ENCODE measurements around the gene NR1D1.
"Not testable (repeated sequence)": the region's sequence is repeated elsewhere in the genome, so short reads cannot be mapped to it uniquely, and the experiment has no call there.

The NR1D1 gene
- 8.9 to 29.0 reads per million in 2 experiments for total RNA-seq

DNA sequence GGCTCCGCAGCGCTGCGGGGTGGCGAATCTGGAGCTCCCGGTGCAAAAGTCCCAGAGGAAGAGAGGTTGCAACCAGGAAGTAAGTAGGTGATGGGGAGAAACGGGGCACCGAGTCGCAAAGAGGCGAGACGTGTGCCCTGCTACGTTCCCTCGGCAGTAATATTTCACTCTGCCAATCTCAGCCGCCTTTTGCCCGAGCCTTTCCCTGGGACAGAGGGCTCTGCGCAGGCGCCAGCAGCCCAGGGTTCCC, at the start of gene NR1D1:
NR1D1 (minus strand) TSS at position 171 of the 250 bp plus-strand sequence. CDS start 495 bp downstream, outside the sequence.
- DNase-seq (ENCODE audit: low read depth) = no peak

DNA sequence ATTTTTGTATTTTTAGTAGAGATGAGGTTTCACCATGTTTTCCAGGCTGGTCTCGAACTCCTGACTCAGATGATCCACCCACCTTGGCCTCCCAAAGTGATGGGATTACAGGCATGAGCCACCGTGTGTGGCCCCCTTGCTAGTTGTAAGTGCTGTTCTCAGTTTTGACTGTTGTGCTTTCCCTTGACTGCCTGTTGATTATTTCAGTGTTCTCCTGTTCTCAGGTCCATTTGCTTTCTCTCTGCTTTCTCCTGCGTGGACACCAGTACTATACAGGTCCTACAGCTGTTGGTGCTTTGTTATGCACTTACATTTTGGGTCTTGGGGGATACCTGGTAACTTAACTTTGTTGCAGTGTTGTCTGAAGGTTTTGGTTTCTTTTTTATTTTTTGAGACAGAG, 48.1 kb upstream of the NR1D1 start:
- DNase-seq (ENCODE audit: low read depth) = no peak

DNA sequence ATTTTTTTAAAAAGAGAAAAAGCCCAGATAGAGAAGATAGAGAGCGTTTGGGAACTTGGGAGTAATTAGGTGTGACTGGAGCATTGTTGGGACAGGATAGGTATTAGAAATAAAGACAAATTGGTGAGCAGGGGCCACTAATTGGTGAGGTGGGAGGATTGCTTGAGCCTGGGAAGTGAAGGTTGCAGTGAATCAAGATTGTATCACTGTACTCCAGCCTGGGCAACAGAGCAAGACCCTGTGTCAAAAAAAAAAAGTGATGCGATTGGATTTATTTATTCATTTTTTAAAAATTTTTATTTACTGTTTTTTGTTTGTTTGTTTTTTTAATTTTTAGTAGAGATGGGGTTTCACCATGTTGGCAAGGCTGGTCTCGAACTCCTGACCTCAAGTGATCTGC, 45.1 kb upstream of the NR1D1 start:
- no peak for DNase-seq (ENCODE audit: low read depth)

DNA sequence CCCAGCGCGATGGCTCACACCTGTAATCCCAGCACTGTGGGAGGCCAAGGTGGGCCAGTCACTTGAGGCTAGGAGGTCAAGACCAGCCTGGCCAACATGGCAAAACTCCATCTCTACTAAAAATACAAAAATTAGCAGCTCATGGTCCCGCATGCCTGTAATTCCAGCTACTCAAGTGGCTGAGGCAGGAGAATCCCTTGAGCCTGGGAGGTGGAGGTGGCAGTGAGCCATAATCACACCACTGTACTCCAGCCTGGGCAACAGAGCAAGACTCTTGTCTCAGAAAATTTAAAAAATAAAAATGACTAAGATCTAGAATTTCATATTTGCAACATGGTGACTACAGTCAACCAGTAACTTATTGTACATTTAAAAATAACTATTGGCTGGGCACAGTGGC, 42.8 kb upstream of the NR1D1 start:
- not testable (repeated sequence) for DNase-seq (ENCODE audit: low read depth)

DNA sequence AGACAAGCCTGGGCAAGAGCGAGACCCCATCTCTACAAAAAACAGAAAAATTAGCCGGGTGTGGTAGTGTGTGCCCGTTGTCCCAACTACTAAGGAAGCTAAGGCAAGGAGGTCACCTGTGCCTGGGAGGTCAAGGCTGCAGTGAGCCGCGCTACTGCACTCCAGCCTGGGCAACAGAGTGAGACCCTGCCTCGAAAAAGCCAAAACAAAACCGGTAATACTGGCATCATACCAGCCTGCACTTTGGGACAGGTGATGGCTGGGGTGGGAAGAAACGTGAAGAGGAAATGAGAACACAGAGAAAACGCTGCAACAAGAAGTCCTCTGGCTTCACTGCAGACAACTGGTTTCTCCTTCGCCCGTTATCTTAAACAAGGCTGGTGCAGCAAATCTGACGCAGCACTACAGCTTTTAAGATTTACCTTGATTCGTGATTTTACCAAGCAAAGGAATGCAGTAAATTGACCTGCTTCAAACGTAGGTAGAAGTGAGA, 39.2 kb upstream of the NR1D1 start:
- peak; percentile 7 for DNase-seq (ENCODE audit: low read depth)

DNA sequence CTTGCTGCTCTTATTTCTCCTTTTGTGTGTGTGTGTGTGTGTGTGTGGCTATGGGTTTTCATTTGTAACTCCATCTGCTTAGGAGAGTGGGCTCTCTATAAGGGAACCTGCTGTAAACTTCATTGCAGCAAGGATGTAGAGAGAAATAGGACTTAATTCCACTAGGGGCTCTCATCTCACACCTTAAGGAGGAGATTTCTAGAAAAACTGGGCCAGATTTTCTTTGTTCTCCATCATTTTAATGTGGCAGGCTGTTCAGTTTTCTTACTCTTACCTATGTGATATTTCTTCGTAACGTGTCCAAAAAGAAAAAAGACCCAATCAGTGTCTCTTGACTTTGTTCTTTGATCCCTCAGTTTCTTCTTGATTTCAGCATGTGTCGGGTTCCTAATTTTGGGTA, 35.4 kb upstream of the NR1D1 start:
- DNase-seq (ENCODE audit: low read depth) = no peak

DNA sequence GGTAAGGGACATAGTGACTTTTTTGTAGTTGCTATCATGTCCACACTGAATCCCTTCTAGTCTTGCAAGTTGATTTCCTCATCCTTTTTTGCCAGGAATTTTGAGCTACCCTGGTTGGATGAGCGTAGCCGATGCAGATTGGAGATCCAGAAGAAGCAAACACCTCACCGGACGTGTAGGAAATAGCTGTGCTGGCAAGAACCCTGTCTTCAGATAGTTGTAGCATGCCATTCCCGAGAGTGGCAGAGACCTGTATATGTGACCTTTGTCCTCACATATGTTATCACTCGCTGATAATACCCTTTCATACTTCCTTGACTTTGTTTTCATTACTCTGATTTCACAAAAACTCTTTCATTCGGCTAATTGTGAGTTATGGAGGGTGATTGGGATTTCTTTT, 33.8 kb upstream of the NR1D1 start:
- no peak for DNase-seq (ENCODE audit: low read depth)

DNA sequence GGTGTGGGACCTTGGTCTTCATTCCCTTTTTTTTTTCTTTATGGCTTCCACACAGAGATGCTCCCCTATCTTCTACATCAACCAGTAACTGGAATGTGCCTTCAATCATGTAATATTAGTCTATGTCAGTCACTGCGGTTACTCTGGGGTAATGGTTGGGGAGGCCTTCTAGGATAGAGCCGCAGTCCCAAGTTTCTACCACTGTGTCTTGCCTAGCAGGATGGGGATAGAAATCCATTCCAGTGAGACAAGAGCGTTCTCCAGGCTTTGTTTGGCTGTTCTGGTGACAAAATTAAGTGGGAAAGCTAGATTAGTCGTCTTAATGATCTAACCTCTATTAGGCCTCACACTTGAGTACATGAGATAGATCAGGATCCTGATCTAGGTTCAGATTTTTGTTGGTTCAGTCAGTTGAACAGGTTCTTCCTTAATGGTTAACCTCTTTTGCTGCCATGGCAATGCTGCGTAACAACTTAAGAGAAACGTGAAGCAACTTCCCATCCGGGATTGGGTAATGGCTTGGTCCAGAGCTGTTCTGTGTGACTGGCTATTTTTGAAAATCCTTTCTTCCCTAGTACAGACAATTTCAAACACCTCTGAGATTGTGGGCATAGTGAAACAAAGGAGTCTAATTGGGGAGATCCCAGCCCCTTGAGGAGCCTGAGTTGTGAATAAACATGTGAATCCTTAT, 30.1 kb upstream of the NR1D1 start:
- DNase-seq (ENCODE audit: low read depth) = no peak

DNA sequence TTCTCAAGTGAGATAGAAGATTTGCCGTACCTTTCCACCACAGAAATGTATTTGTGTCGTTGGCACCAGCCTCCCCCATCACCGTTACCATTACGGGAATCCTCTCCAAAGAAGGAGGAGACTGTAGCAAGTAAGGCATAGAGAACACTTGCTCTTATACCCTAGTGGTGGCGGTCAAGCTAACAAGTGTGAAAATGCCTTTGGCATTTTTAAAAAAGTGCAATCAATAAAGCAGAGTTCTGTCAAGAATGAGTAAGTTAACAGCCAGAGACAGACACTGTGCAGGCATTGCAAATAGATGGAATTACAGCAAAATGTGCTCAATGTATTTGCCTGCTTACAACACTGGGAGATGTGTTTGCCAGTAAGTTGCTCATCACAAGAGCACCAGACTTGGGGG, 29.1 kb upstream of the NR1D1 start:
- DNase-seq (ENCODE audit: low read depth) = no peak

DNA sequence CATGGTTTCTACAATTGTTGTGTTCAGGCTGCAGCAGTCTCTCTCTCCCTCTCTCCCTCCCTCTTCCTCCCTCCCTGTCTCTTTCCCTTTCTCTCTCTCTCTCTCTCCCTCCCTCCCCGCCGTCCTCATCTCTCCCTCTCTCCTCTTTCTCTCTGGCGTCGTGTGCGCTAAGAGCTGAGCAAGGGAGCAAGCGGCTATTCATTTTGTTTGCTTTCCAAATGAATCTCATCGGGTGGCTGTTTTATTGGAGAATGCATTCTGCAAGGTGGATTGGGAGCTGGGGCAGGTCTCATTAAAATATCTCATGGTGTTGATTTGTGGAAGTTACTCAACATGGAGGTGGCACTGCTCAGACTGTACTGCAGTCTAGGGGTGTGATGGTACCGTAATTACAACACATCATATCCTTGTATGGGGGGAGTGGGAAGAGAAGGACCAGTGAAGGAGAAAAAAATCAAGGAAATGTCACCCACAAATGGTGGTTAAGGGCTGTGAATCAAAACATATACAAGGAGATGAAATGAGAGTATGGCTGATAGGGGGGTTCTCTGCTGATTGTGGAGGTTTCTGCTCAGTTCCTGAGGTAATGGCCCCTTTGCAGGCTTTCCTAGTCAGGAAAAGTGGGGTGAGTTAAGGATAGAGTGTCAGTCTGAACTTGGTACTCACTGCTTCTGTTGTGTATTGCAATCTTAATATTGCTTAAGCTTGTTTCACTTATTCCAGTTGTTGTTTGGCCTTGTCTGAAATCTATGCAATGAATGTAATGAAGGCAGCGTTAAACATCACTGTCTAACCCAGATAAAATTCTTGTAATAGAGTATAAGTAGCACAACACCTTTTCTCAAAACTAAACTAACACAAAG, 24.1 kb upstream of the NR1D1 start:
- DNase-seq (ENCODE audit: low read depth) = no peak

DNA sequence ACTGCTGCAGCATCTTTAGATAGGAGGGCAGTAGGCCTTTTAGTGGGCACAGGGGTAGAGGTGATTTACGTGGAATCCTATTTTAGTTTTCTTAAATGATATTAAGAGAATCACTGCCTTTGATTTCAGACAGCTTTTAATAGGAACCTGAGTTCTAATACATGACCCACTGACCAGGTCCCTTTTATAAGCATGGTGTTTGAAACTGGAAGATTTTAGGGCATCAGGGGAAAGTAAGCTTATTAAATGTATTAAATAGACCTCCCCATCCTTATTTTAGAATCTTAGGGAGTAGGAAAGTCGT, 23.4 kb upstream of the NR1D1 start:
- DNase-seq (ENCODE audit: low read depth) = no peak

DNA sequence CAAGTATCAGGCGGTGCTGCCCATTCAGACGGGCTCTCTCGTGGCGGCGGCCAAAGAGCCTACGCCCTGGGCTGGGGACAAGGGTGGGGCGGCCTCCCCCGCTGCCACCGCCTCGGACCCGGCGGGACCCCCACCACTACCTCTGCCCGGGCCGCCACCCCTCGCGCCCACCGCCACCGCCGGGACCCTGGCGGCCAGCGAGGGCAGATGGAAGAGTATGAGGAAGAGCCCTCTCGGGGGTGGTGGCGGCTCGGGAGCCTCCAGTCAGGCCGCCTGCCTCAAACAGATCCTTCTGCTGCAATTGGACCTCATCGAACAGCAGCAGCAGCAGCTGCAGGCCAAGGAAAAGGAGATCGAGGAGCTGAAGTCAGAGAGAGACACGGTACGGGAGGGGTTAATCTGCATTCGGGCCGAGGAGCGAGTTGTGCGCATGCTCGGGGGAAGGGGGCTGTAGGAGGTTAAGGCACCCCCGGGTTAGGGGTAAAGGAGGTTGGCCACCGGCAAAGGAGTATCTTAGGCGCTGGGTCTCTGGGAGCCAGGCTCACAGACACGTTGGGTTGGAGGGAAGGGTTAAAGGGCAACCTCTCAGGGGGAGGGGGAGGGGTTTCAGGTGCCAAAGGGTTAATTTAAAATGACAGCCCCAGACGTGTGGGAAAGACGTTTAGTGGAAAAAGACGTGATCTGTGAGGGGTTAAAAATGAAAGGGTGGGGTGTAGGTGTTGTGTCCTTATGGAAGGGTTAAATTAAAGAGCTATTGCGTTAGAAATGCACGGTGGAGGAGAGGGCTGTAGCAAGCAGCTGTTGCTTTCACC, 22.8 kb upstream of the NR1D1 start:
- DNase-seq (ENCODE audit: low read depth) = no peak

DNA sequence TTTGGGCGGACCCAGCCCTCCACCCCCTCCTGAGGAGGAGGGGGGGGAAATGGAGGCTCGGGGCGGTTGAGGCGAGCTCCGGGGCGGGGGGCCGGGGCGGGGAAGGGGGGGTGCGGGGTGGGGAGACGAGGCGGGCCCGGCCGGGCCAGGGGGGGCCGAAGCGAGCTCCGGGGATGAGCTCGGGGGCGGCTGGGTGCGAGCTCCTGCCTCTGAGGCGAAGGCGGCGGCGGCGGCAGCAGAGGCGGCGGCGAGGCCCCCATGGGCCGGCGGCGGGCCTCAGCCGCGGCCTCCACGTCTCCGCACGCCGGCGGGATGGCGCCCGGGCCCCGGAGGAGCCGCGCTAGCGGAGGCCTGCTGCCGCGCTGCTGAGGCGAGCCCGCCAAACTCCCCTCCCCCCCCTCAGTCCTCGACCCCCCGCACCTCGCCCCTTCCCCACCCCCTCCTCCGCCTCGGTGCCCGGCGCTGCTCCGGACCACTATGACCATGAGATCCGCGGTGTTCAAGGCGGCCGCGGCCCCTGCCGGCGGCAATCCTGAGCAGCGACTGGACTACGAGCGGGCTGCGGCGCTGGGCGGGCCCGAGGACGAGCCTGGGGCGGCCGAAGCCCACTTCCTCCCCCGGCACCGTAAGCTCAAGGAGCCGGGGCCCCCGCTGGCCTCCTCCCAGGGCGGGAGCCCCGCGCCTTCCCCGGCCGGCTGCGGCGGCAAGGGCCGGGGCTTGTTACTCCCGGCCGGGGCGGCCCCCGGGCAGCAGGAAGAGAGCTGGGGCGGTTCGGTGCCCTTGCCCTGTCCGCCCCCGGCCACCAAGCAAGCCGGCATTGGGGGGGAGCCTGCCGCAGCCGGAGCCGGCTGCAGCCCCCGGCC, 22.0 kb upstream of the NR1D1 start:
- DNase-seq (ENCODE audit: low read depth) = no peak

DNA sequence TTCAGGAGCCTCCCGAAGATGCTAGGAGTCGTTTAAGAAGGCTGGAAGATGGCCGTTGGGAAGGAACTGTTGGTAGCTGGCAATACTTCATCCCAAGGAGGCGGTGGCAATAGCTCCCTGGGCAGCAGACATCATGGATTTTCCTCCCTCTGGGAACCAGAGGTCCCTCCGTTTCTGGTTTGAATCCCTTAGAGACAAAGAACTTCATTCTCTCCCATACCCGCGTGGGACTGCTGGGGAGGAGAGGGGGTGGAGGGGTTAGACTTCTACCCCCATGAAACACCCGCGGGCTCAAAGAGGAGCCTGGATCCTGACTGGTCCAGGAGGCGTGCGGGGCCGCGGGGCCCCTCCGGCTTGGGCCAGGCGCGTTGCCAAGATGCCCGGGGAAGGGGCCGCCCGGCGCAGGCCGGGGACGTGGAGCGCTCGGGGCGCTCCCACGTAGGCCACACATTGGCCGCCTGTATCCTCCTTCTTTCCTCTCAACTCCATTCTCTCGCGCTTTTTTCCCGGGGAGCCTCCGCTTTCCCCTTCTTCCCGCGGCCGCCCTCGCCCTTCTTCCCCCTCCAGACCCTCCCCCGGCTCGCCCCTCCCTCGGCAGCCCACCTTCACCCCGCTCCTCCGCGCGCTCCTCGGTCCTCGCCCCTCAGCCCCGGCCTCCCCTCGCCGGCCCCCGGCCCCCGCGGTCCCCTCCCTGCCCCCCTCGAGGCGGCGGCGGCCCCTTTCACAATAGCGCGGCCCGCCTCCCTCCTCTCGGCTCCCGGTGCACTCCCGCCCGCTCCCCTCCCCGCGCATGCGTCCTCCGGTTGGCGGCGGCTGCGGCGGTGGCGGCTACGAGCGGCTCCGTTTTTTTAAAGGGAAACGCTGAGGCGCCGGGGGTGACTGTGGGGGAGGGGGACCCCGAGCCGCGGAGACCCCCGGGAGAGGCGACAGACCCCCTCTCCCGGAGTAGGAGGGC, 21.1 kb upstream of the NR1D1 start, which contains the start of gene MSL1:
MSL1 (plus strand) TSS at position 791 of the 955 bp plus-strand sequence. CDS start 642 bp downstream, outside the sequence.
- DNase-seq (ENCODE audit: low read depth) = peak; percentile 80

DNA sequence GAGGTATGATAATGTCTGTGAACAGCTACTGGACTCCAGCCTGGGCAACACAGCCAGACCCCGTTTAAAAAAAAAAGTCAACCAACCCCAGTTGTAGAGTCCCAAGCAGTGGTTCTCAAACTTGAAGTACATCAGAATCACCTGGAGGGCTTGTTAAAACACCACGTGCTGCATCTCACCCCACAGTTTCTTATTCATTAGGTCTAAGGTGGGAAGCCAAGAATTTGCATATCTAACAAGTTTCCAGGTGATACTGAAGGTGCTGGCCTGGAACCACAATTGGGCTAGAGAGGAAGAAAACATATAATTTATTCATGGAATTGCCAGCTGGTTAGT, 14.7 kb upstream of the NR1D1 start:
- DNase-seq (ENCODE audit: low read depth) = no peak

DNA sequence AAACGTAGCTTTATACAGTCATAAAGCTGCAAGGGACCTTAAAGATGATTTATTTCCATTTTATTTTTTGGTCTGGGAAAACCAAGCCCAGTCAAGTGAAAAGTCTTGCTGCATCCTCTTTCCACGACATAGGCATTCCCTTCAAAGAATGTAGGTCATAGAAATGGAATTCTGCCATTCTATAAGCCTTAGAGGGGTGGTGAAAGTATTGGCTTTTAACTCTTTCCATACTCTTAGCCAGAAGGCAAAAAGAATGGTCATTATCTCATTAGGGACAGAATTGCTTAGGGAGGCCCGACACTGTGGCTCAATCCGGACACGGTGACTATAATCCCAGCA, 13.5 kb upstream of the NR1D1 start:
- DNase-seq (ENCODE audit: low read depth) = no peak

DNA sequence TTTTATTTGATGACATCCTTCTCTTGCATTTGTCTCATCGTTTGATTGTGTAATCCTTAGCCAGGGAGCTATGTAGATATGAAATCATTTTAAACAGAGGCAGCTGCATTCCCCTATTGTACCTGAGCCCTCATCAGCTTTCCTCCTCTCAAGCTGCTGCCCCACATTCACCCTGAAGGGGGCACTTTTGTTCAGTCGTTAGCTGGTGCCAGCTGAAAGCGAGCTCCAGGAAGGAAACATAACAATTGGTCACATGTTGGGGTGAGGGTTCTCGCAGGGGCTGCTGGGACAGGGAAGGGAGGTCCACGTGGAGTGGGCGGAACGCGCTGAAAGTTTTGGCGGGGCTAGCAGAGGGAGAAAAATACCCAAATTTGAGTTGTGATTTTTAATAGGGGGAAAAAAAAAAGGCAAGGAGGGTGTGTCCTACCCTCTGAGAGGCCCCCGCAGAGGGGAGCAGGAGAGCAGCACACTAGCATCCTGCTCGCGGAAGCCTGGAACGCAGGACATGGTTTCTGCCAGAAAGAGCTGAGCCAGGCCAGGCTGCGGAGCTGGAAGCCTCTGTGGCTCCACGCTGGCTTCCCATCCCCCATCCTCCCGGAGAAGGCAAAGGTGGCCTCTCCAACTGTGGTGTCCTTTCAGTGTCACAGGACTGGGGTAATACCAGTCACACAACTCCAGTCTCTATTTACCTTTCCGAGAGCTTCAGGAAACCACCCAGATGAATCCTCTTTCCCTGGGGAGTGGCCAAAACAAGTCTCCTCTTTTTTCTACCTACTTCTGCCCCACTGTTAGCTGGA, 12.9 kb upstream of the NR1D1 start:
- peak; percentile 89 for DNase-seq (ENCODE audit: low read depth)

DNA sequence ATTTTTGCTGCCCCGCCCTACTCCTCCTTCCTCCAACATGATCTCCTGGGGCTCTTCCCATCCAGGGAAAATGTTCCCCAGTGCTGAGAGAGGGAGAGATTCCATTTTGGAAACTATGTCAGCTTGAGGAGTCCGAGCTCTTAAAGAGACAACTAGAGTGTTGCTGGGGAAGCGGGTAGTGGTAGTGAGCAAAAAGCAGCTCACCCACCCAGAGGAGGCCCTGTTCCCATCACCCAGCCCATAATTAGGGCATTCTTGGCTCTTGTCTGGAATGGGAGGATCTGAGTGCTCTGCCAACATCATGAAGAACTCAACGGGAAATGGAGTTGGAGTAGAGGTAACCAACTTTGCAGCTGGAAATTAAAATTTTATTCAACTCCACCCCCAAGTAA, 12.3 kb upstream of the NR1D1 start:
- no peak for DNase-seq (ENCODE audit: low read depth)

DNA sequence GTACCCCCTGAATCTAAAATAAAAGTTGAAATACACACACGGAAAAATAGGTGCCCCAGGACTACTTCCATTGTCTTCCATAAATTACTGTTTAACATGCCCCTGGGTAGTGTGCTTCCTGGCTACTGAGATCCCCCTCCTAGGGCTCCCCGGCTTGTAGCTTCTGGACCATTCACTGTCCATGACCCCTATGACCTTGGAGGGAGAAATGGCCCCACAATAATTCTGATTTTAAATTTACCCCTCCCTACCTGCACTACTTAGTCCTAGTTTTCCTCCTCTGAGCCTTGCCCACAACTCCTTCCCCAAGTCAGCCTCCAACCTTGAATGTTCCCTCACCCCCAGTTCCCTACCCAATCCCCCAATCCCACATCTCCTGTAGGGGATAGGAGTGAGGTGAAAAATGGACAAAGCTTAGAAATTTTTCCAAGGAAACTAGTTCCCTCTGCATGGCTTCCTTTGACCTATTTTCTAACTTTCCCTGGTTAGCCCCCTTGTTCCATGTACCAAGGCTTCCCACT, 11.9 kb upstream of the NR1D1 start:
- no peak for DNase-seq (ENCODE audit: low read depth)

Data from T follicular helper cell (primary cell).